Neural cell (in vitro differentiated cells): Measurements from ENCODE around the gene NMUR1.

Source experiments
- TF ChIP-seq, protein P1 (sequence below): fragments of 450-650 bp; IDR thresholded peaks from 2 replicates; pipeline ENCODE4 v1.5.1; 2014; ENCODE audit warnings: antibody characterized with exemption, mild to moderate bottlenecking, moderate library complexity; ENCODE audit not compliant: poor library complexity, severe bottlenecking
- TF ChIP-seq, protein P2 (sequence below): IDR thresholded peaks from 2 replicates; pipeline ENCODE4 v1.6.1; 2012; ENCODE audit warnings: borderline replicate concordance

DNA sequence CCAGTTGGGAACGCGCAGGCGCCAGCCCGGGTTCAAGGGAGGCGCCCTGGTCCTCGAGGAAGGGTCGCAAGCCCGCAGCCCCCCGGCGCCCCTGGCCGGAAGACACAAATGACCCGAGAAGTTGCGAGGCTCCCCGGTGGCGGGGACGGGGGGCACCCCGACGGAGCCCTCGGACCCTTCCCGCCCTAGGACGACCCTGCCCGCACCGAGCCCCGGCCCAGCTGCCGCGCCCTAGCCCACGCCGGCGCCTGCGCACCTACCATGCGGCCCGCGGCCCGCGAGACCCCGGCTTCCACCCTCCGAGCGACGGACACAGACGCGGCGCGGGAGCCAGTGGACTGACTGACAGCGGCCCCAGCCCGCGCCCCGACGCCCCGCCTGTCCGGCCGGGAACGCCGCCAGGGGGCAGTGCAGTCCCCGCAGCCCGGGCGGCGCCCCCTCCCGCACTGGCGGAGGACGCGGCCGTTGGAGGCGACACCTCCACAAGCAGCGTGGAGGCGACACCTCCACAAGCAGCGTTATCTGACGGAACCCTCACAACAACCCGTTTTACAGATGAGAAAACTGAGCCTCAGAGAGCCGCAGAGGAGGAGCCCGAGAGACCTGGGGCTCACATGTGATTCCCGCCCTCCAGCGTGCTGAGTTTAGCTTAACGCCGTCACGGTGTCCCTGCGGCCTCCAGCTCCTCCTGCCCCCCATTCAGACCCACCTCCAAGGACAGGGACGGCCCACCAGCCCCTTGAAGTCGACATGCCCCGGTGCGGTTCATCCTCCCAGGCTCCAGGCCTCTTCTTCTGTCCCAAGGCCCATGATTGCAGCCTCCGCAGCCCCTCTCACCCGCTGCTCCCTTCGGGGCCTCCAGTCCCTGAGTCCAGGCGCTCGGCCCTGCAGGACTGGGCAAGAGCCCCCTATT is at the start of gene NMUR1:
- TF ChIP-seq, protein P1, sequence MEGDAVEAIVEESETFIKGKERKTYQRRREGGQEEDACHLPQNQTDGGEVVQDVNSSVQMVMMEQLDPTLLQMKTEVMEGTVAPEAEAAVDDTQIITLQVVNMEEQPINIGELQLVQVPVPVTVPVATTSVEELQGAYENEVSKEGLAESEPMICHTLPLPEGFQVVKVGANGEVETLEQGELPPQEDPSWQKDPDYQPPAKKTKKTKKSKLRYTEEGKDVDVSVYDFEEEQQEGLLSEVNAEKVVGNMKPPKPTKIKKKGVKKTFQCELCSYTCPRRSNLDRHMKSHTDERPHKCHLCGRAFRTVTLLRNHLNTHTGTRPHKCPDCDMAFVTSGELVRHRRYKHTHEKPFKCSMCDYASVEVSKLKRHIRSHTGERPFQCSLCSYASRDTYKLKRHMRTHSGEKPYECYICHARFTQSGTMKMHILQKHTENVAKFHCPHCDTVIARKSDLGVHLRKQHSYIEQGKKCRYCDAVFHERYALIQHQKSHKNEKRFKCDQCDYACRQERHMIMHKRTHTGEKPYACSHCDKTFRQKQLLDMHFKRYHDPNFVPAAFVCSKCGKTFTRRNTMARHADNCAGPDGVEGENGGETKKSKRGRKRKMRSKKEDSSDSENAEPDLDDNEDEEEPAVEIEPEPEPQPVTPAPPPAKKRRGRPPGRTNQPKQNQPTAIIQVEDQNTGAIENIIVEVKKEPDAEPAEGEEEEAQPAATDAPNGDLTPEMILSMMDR, result peak; percentile 46
- TF ChIP-seq, protein P2, sequence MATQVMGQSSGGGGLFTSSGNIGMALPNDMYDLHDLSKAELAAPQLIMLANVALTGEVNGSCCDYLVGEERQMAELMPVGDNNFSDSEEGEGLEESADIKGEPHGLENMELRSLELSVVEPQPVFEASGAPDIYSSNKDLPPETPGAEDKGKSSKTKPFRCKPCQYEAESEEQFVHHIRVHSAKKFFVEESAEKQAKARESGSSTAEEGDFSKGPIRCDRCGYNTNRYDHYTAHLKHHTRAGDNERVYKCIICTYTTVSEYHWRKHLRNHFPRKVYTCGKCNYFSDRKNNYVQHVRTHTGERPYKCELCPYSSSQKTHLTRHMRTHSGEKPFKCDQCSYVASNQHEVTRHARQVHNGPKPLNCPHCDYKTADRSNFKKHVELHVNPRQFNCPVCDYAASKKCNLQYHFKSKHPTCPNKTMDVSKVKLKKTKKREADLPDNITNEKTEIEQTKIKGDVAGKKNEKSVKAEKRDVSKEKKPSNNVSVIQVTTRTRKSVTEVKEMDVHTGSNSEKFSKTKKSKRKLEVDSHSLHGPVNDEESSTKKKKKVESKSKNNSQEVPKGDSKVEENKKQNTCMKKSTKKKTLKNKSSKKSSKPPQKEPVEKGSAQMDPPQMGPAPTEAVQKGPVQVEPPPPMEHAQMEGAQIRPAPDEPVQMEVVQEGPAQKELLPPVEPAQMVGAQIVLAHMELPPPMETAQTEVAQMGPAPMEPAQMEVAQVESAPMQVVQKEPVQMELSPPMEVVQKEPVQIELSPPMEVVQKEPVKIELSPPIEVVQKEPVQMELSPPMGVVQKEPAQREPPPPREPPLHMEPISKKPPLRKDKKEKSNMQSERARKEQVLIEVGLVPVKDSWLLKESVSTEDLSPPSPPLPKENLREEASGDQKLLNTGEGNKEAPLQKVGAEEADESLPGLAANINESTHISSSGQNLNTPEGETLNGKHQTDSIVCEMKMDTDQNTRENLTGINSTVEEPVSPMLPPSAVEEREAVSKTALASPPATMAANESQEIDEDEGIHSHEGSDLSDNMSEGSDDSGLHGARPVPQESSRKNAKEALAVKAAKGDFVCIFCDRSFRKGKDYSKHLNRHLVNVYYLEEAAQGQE, result no peak
